Measurements from ENCODE around the gene MAP3K4. TPM values are rescaled to one million over a fixed set of nuclear protein-coding genes. Genes with fewer than 3 reads are reported as not detected.

Gene MAP3K4
- 7.0 and 7.5 TPM in 2 replicates for total RNA-seq

GRCh38 chr6:160991406-160992060, at the start of gene MAP3K4:
Gene MAP3K4, plus strand, starts transcription at chr6:160991769. Its CDS starts 163 bp downstream, at chr6:160991932.

All from pericardium fibroblast (primary cell).